Sigmoid colon (tissue), 7 donors: Measurements from ENCODE around the gene CPA5. TPM values are rescaled to one million over a fixed set of nuclear protein-coding genes. Genes with fewer than 3 reads are reported as not detected.

Source experiments
- DNase-seq: peaks from one replicate; pipeline ENCODE4 v3.0.0-alpha.2; 2019
- H3K27ac ChIP-seq, 4 donors: fragments of 200-600 bp; sonication (generic); one replicate each; pipeline ENCODE4 v1.5.1; 2016 to 2019; ENCODE audit warnings: mild to moderate bottlenecking in 1 of 4
- H3K27me3 ChIP-seq, 3 donors: fragments of 200-600 bp; sonication (generic); one replicate each; pipeline ENCODE4 v1.5.1; 2019; ENCODE audit warnings: mild to moderate bottlenecking in 1 of 3
- H3K36me3 ChIP-seq, 4 donors: fragments of 200-600 bp; sonication (generic); one replicate each; pipeline ENCODE4 v1.5.1; 2016 to 2019
- H3K4me1 ChIP-seq, 4 donors: fragments of 200-600 bp; sonication (generic); one replicate each; pipeline ENCODE4 v1.5.1; 2017 to 2019
- H3K4me3 ChIP-seq, 4 donors: fragments of 200-600 bp; sonication (generic); one replicate each; pipeline ENCODE4 v1.5.1; 2017 to 2019; ENCODE audit warnings: mild to moderate bottlenecking in 2 of 4, moderate library complexity in 1 of 4
- H3K9me3 ChIP-seq, 4 donors: fragments of 200-600 bp in 3 of 4; sonication (generic) in 3 of 4; one replicate each; pipeline versions ENCODE4 v1.5.1 to v1.6.1; 2013 to 2019
- CTCF ChIP-seq, 4 experiments: fragments of 450-650 bp in 3 of 4; fragments of 200-600 bp in 1 of 4; IDR thresholded peaks; one replicate each; pipeline ENCODE4 v1.5.1; 2016 to 2019; ENCODE audit warnings: antibody characterized with exemption in 4 of 4, mild to moderate bottlenecking in 3 of 4, moderate library complexity in 2 of 4
- EP300 ChIP-seq, 4 donors: sonication (generic); formaldehyde crosslinking; IDR thresholded peaks; one replicate each; pipeline ENCODE4 v1.6.1; 2017; ENCODE audit warnings: antibody characterized with exemption in 4 of 4
- POLR2A ChIP-seq, 2 donors: fragments of 450-650 bp; IDR thresholded peaks; one replicate each; pipeline ENCODE4 v1.6.1; 2016; ENCODE audit warnings: antibody characterized with exemption in 2 of 2, mild to moderate bottlenecking in 2 of 2, moderate library complexity in 2 of 2
- POLR2AphosphoS5 ChIP-seq, 4 donors: sonication (generic); formaldehyde crosslinking; IDR thresholded peaks; one replicate each; pipeline ENCODE4 v1.6.1; 2017; ENCODE audit warnings: antibody characterized with exemption in 4 of 4
- WGBS, 2 donors: extraction: QIAGEN DNeasy Blood & Tissue Kit; methylation state at CpG; one replicate each; pipeline ENCODE4 v1.1.7; 2013; 5-methylcytosine and 5-hydroxymethylcytosine counted together
- intact Hi-C: fragments of 100-400 bp; cut with DNase I; formaldehyde crosslinking; loops from one replicate; pipeline ENCODE4 v1.15.1; 2023
- polyA plus RNA-seq, 3 donors: library from polyadenylated mRNA; stranded (reverse); fragments of 200-250 nt; gene quantifications; one replicate each; pipeline ENCODE4 v1.2.3, GENCODE V29; 2013
- total RNA-seq, 4 donors: library from RNA; depleted of rRNA; stranded (reverse); fragments of >200 nt; gene quantifications; one replicate each; pipeline ENCODE4 v1.1.0, GENCODE V29; 2016
- donor health status: healthy with polysubstance abuse.
- donor health status: Bipolar disorder and iron deficiency.
- donor health status: healthy.

CPA5 gene
- total and polyA plus RNA-seq, 7 donors = 1.1 TPM; not detected in 6

GRCh38 chr7:130341882-130342281 lies 2.7 kb upstream of the CPA5 start:
- Histone ChIP-seq H3K9me3 (no peaks in the 10 kb centered on the region), H3K4me3 (no peak overlapping the region), H3K36me3 (no peaks in the 10 kb centered on the region), H3K4me1 (no peaks in the 10 kb centered on the region), H3K27me3 (no peaks in the 10 kb centered on the region), H3K27ac (no peak overlapping the region)
- TF ChIP-seq POLR2A (IDR thresholded peaks at IDR 0.05) = no peak
- no peak for TF ChIP-seq EP300 (IDR thresholded peaks at IDR 0.05)
- no peak for TF ChIP-seq POLR2AphosphoS5 (IDR thresholded peaks at IDR 0.05)
- TF ChIP-seq CTCF (IDR thresholded peaks at IDR 0.05) = no peak
- no peak for DNase-seq
- intact Hi-C loops = no loop called here
- WGBS, 2 donors = 92 to 95% methylated on average over 4 of the region's 4 CpGs

- Histone ChIP-seq H3K9me3 (no peaks in the 10 kb centered on the region), H3K27me3 (no peaks in the 10 kb centered on the region), H3K36me3 (no peaks in the 10 kb centered on the region), H3K27ac (no peak overlapping the region), H3K4me3 (no peak overlapping the region), H3K4me1 (no peaks in the 10 kb centered on the region)
- no peak for DNase-seq
- TF ChIP-seq POLR2A (IDR thresholded peaks at IDR 0.05) (no peak), EP300 (IDR thresholded peaks at IDR 0.05) (no peak), CTCF (IDR thresholded peaks at IDR 0.05) (no peak), POLR2AphosphoS5 (IDR thresholded peaks at IDR 0.05) (no peak)
- 94 to 96% methylated on average over 3 of the region's 3 CpGs for WGBS, 2 donors
- intact Hi-C loops = no loop called here
Measured at GRCh38 chr7:130342701-130343380, 1.8 kb upstream of the CPA5 start.

- WGBS, 2 donors = 74% methylated on average over 8 of the region's 8 CpGs
- Histone ChIP-seq H3K36me3 (no peaks in the 10 kb centered on the region), H3K4me1 (no peaks in the 10 kb centered on the region), H3K27ac (no peak overlapping the region), H3K27me3 (no peaks in the 10 kb centered on the region), H3K9me3 (no peaks in the 10 kb centered on the region), H3K4me3 (no peak overlapping the region)
- intact Hi-C loops = no loop called here
- TF ChIP-seq POLR2A (IDR thresholded peaks at IDR 0.05) (no peak), EP300 (IDR thresholded peaks at IDR 0.05) (no peak), CTCF (IDR thresholded peaks at IDR 0.05) (no peak), POLR2AphosphoS5 (IDR thresholded peaks at IDR 0.05) (no peak)
- DNase-seq = no peak
Measured at GRCh38 chr7:130345136-130345535, 520 bp downstream of the CPA5 start.

GRCh38 chr7:130345725-130346124 lies 1.1 kb downstream of the CPA5 start:
- Histone ChIP-seq H3K27ac (no peak overlapping the region), H3K4me1 (no peaks in the 10 kb centered on the region), H3K27me3 (no peaks in the 10 kb centered on the region), H3K4me3 (no peak overlapping the region), H3K9me3 (no peaks in the 10 kb centered on the region), H3K36me3 (no peaks in the 10 kb centered on the region)
- intact Hi-C loops = no loop called here
- DNase-seq = no peak
- TF ChIP-seq POLR2AphosphoS5 (IDR thresholded peaks at IDR 0.05) = no peak
- no peak for TF ChIP-seq EP300 (IDR thresholded peaks at IDR 0.05)
- TF ChIP-seq CTCF (IDR thresholded peaks at IDR 0.05) = no peak
- no peak for TF ChIP-seq POLR2A (IDR thresholded peaks at IDR 0.05)
- 92 to 93% methylated on average over 5 of the region's 5 CpGs for WGBS, 2 donors
